Measurements from ENCODE around the gene PDE2A.

GRCh38 chr11:72528121-72528520 lies 146.1 kb downstream of the PDE2A start:
- no peak for TF ChIP-seq GATA3 (IDR thresholded peaks at IDR 0.05; ENCODE audit: low read depth, low read length)
- no peak for TF ChIP-seq GATA2 (IDR thresholded peaks at IDR 0.05; ENCODE audit: low read depth, low read length)
